ENCODE data around the gene FXYD3.

GRCh38 chr19:35125749-35126623 lies 10.4 kb downstream of the FXYD3 start:
- TF ChIP-seq POLR2AphosphoS5 (IDR thresholded peaks at IDR 0.05; ENCODE audit: low read depth, low read length), result no peak
- no peak for TF ChIP-seq TAF1 (IDR thresholded peaks at IDR 0.05; ENCODE audit: borderline replicate concordance, insufficient read depth, low read length)
- no peak for TF ChIP-seq SIN3A (IDR thresholded peaks at IDR 0.05; ENCODE audit: borderline replicate concordance, insufficient read depth, low read length)
- TF ChIP-seq REST (IDR thresholded peaks at IDR 0.05; ENCODE audit: insufficient read depth in 1 of 2, low read depth in 2 of 2, low read length in 2 of 2), result no peak
- TF ChIP-seq FOXP2 (optimal IDR thresholded peaks at IDR 0.05; ENCODE audit: borderline replicate concordance, extremely low read depth, extremely low read length, insufficient read depth), result no peak

Measured in PFSK-1 (cell line).